ENCODE measurements around the gene LUC7L2.
"Not testable (repeated sequence)": the region's sequence is repeated elsewhere in the genome, so short reads cannot be mapped to it uniquely, and the experiment has no call there.

Gene LUC7L2

DNA sequence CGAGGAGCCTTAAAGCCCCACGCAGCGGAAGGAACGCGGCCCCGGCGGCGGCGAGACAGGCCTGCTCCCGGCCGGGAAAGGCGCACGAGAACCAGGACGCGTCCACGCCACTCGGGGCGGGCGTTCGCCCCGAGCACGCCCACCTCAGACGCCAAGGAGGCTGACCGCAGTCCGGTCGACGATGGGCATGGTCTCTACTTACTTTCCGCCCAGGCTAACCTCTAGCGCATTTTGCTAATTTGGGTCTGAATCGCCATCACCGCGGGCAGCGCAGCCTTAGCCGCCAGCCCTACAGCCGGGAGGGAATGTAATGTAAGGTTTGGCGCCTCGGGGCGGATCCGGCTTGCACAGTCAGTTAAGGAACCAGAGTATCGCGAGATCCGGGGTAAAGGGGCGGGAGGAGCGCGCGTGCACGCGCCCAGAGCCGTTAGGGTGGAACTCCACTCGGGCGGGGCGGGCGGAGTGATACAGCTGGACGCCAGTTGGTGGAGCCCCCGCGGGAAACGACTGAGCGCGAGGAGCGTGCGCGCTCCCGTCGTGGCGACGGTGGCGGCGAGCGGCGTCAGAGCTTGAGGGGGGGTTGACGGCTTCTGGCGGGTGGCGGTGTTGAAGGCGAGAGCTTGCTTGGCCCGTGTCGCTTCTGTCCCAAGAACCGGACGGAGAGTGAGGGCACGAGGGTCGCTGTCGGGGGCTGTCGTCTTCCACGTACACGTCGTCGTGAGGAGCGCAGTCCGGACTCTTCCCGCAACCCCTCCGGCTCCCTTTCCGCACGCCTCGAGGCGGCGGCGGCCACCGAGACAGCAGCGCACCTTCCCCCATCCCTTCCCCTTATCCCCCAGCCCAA, at the start of gene LUC7L2:
Gene LUC7L2 (plus strand): TSS at position 529 of the 844 bp plus-strand sequence. CDS start 368 bp downstream, outside the sequence.
- peak; percentile 82 for ATAC-seq
- Mint-ChIP-seq H3K27me3 (no peaks in the 10 kb centered on the region), H3K9me3 (no peaks in the 10 kb centered on the region), H3K27ac (peak within 1 kb of the TSS; percentile 98 to 100), H3K4me3 (peak within 1 kb of the TSS; percentile 92 to 99), H3K4me1 (peaks cover 43% of the 10 kb centered on the region)
- DNase-seq = peak; percentile 99

GRCh38 chr7:139317939-139318505, 41.7 kb upstream of the LUC7L2 start:
- peak overlapping the region; percentile 9 to 22 for H3K27ac Mint-ChIP-seq
- ATAC-seq (no peak), DNase-seq (no peak)
- H3K4me1 Mint-ChIP-seq = no peaks in the 10 kb centered on the region
- no peaks in the 10 kb centered on the region for H3K27me3 Mint-ChIP-seq
- no peaks in the 10 kb centered on the region for H3K9me3 Mint-ChIP-seq
- H3K4me3 Mint-ChIP-seq = no peak overlapping the region

- DNase-seq (no peak), ATAC-seq (no peak)
- no peak overlapping the region for H3K4me3 Mint-ChIP-seq
- no peak overlapping the region for H3K27ac Mint-ChIP-seq
- H3K27me3 Mint-ChIP-seq = no peaks in the 10 kb centered on the region
- H3K4me1 Mint-ChIP-seq = no peaks in the 10 kb centered on the region
- no peaks in the 10 kb centered on the region for H3K9me3 Mint-ChIP-seq
Observed at GRCh38 chr7:139321071-139321745, 38.5 kb upstream of the LUC7L2 start.

DNA sequence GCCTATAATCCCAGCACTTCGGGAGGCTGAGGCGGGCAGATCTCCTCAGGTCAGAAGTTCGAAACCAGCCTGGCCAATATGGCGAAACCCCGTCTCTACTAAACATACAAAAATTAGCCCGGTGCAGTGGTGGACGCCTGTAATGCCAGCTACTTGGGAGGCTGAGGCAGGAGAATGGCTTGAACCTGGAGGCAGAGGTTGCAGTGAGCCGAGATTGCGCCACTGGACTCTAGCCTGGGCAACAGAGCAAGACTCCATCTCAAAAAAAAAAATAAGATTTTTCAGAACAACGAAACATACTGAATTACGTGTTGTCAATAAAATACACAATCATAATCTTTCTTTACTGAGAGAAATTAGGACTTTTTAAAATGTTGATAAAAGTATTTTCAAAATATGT, 35.0 kb upstream of the LUC7L2 start:
- not testable (repeated sequence) for H3K27me3 Mint-ChIP-seq, DNase-seq, H3K4me3 Mint-ChIP-seq, H3K27ac Mint-ChIP-seq, H3K4me1 Mint-ChIP-seq, H3K9me3 Mint-ChIP-seq, ATAC-seq

- no peak overlapping the region for H3K4me3 Mint-ChIP-seq
- no peak for ATAC-seq
- peaks cover 14% of the 10 kb centered on the region for H3K4me1 Mint-ChIP-seq
- H3K27ac Mint-ChIP-seq = no peak overlapping the region
- no peaks in the 10 kb centered on the region for H3K27me3 Mint-ChIP-seq
- no peak for DNase-seq
- peaks cover 0 to 8% of the 10 kb centered on the region in 2 donors for H3K9me3 Mint-ChIP-seq
Observed at GRCh38 chr7:139328375-139328774, 31.3 kb upstream of the LUC7L2 start.

- no peak overlapping the region for H3K4me3 Mint-ChIP-seq
- peaks cover 14% of the 10 kb centered on the region for H3K4me1 Mint-ChIP-seq
- H3K9me3 Mint-ChIP-seq = peaks cover 0 to 8% of the 10 kb centered on the region in 2 donors
- DNase-seq = no peak
- H3K27ac Mint-ChIP-seq = no peak overlapping the region
- no peaks in the 10 kb centered on the region for H3K27me3 Mint-ChIP-seq
- ATAC-seq = no peak
Observed at GRCh38 chr7:139329119-139329518, 30.6 kb upstream of the LUC7L2 start.

GRCh38 chr7:139330333-139331030, 29.2 kb upstream of the LUC7L2 start:
- H3K4me3 Mint-ChIP-seq = no peak overlapping the region
- peak overlapping the region; percentile 66 to 96 for H3K27ac Mint-ChIP-seq
- no peak for DNase-seq
- peak; percentile 89 for ATAC-seq
- peaks cover 0 to 8% of the 10 kb centered on the region in 2 donors for H3K9me3 Mint-ChIP-seq
- H3K4me1 Mint-ChIP-seq = peaks cover 14% of the 10 kb centered on the region
- no peaks in the 10 kb centered on the region for H3K27me3 Mint-ChIP-seq

- DNase-seq (no peak), ATAC-seq (no peak)
- peaks cover 0 to 8% of the 10 kb centered on the region in 2 donors for H3K9me3 Mint-ChIP-seq
- no peak overlapping the region for H3K27ac Mint-ChIP-seq
- no peaks in the 10 kb centered on the region for H3K27me3 Mint-ChIP-seq
- peaks cover 14% of the 10 kb centered on the region for H3K4me1 Mint-ChIP-seq
- H3K4me3 Mint-ChIP-seq = no peak overlapping the region
Observed at GRCh38 chr7:139332697-139333359, 26.9 kb upstream of the LUC7L2 start.

- not testable (repeated sequence) for H3K4me3 Mint-ChIP-seq, H3K27ac Mint-ChIP-seq, H3K27me3 Mint-ChIP-seq, DNase-seq, H3K9me3 Mint-ChIP-seq, ATAC-seq
- H3K4me1 Mint-ChIP-seq = peaks cover 14% of the 10 kb centered on the region
Observed at GRCh38 chr7:139333443-139333842, 26.3 kb upstream of the LUC7L2 start.

- Mint-ChIP-seq H3K27me3 (no peaks in the 10 kb centered on the region), H3K4me3 (no peak overlapping the region), H3K9me3 (peaks cover 6 to 14% of the 10 kb centered on the region in 2 donors), H3K4me1 (peaks cover 20% of the 10 kb centered on the region), H3K27ac (no peak overlapping the region)
- ATAC-seq (no peak), DNase-seq (no peak)
Observed at GRCh38 chr7:139334399-139335150, 25.1 kb upstream of the LUC7L2 start.

- H3K27ac Mint-ChIP-seq = peak overlapping the region; percentile 3 to 53
- no peaks in the 10 kb centered on the region for H3K27me3 Mint-ChIP-seq
- peak overlapping the region; percentile 56 to 66 for H3K4me3 Mint-ChIP-seq
- H3K9me3 Mint-ChIP-seq = peaks cover 7 to 17% of the 10 kb centered on the region in 2 donors
- peaks cover 37% of the 10 kb centered on the region for H3K4me1 Mint-ChIP-seq
- no peak for ATAC-seq
- DNase-seq = no peak
Observed at GRCh38 chr7:139339025-139339424, 20.7 kb upstream of the LUC7L2 start.

DNA sequence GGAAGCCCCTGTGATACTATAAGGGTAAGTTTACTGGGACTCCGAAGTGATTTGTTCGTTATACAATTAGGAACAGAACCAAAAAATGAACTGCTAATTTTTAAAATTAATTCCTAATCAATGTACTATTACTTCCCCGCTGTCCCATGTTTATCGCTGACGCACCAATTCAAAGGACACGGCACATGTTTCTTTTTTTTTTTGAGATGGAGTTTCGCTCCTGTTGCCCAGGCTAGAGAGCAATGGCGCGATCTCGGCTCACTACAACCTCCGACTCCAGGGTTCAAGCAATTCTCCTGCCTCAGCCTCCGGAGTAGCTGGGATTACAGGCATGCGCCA, 20.0 kb upstream of the LUC7L2 start:
- DNase-seq = no peak
- ATAC-seq = no peak
- Mint-ChIP-seq H3K9me3 (peaks cover 7 to 17% of the 10 kb centered on the region in 2 donors), H3K27me3 (no peaks in the 10 kb centered on the region), H3K27ac (peak overlapping the region in 1 of 2 donors; percentile 99), H3K4me3 (peak overlapping the region; percentile 94 to 97), H3K4me1 (peaks cover 37% of the 10 kb centered on the region)

DNA sequence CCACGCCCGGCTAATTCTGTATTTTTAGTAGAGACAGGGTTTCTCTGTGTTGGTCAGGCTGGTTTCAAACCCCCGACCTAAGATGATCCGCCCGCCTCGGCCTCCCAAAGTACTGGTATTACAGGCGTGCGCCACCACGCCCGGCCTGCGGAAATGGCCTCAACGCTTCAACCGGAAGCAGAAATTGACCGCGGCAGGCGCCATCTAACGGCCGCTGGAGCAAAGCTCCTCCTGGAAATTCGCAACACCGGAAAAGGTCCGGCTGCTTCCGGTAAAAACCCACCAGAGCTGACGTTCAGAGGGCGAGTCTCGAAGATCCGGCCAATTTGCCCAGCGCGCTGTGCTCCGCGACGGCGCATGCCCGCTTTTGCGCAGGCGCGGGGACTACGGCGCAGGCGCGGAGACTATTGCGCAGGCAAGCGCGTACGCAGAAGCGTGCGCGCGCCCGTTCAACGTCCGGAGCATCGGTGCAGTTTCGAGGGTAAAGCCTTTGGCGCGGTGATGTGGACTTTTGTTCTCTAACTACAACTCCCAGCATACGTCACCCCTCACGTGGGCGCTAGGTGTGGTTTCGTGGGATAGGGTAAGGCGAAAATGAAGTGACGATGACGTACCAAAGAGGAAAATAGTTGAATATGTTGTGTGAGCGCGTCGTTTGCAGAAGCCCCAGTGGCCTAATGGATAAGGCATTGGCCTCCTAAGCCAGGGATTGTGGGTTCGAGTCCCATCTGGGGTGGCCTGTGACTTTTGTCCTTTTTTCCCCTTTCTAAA, 19.5 kb upstream of the LUC7L2 start:
- peak; percentile 83 for ATAC-seq
- no peaks in the 10 kb centered on the region for H3K27me3 Mint-ChIP-seq
- peak overlapping the region; percentile 94 to 97 for H3K4me3 Mint-ChIP-seq
- DNase-seq = peak; percentile 98 to 99
- peak overlapping the region; percentile 99 to 100 for H3K27ac Mint-ChIP-seq
- peaks cover 37% of the 10 kb centered on the region for H3K4me1 Mint-ChIP-seq
- peaks cover 7 to 17% of the 10 kb centered on the region in 2 donors for H3K9me3 Mint-ChIP-seq

- peak overlapping the region; percentile 99 to 100 for H3K27ac Mint-ChIP-seq
- peaks cover 7 to 17% of the 10 kb centered on the region in 2 donors for H3K9me3 Mint-ChIP-seq
- peaks cover 37% of the 10 kb centered on the region for H3K4me1 Mint-ChIP-seq
- peak overlapping the region; percentile 94 to 97 for H3K4me3 Mint-ChIP-seq
- DNase-seq = no peak
- no peak for ATAC-seq
- no peaks in the 10 kb centered on the region for H3K27me3 Mint-ChIP-seq
Observed at GRCh38 chr7:139340808-139341057, 19.0 kb upstream of the LUC7L2 start.

All from stimulated activated naive CD8-positive, alpha-beta T cell treated with anti-CD3 and anti-CD28 coated beads, Interleukin-15, amount 100 ng/mL, for 72 hours (primary cell).